ENCODE data around the gene ROBO1. TPM values are rescaled to one million over a fixed set of nuclear protein-coding genes. Genes with fewer than 3 reads are reported as not detected.
A peak's percentile ranks its signal among the peaks of the same experiment; 100 is the strongest.

Gene ROBO1
- polyA plus RNA-seq, 4 donors: 98.5 to 142 (median 110) TPM

- DNase-seq (ENCODE audit: low read depth in 4 of 4, low spot score in 3 of 4): peak in 3 of 4 donors; percentile 26 to 33 (median 29)
Observed at GRCh38 chr3:78951342-78951945, 816.4 kb downstream of the ROBO1 start.

GRCh38 chr3:78941587-78941986, 826.2 kb downstream of the ROBO1 start:
- no peak for DNase-seq (ENCODE audit: low read depth in 4 of 4, low spot score in 3 of 4)

- no peak for DNase-seq (ENCODE audit: low read depth in 4 of 4, low spot score in 3 of 4)
Observed at GRCh38 chr3:78940626-78941025, 827.2 kb downstream of the ROBO1 start.

GRCh38 chr3:78940128-78940527, 827.7 kb downstream of the ROBO1 start:
- no peak for DNase-seq (ENCODE audit: low read depth in 4 of 4, low spot score in 3 of 4)

GRCh38 chr3:78937475-78937874, 830.3 kb downstream of the ROBO1 start:
- DNase-seq (ENCODE audit: low read depth in 4 of 4, low spot score in 3 of 4): peak in 1 of 4 donors; percentile 24

- DNase-seq (ENCODE audit: low read depth in 4 of 4, low spot score in 3 of 4): no peak
Observed at GRCh38 chr3:78927759-78928158, 840.0 kb downstream of the ROBO1 start.

GRCh38 chr3:78926523-78926922, 841.3 kb downstream of the ROBO1 start:
- no peak for DNase-seq (ENCODE audit: low read depth in 4 of 4, low spot score in 3 of 4)

- DNase-seq (ENCODE audit: low read depth in 4 of 4, low spot score in 3 of 4): no peak
Observed at GRCh38 chr3:78924711-78925110, 843.1 kb downstream of the ROBO1 start.

GRCh38 chr3:78919021-78919755, 848.6 kb downstream of the ROBO1 start:
- DNase-seq (ENCODE audit: low read depth in 4 of 4, low spot score in 3 of 4): no peak

GRCh38 chr3:78918361-78919020, 849.3 kb downstream of the ROBO1 start:
- DNase-seq (ENCODE audit: low read depth in 4 of 4, low spot score in 3 of 4): no peak

GRCh38 chr3:78917536-78917935, 850.3 kb downstream of the ROBO1 start:
- no peak for DNase-seq (ENCODE audit: low read depth in 4 of 4, low spot score in 3 of 4)

GRCh38 chr3:78913711-78914110, 854.1 kb downstream of the ROBO1 start:
- DNase-seq (ENCODE audit: low read depth in 4 of 4, low spot score in 3 of 4): no peak

GRCh38 chr3:78912687-78913086, 855.1 kb downstream of the ROBO1 start:
- no peak for DNase-seq (ENCODE audit: low read depth in 4 of 4, low spot score in 3 of 4)

- no peak for DNase-seq (ENCODE audit: low read depth in 4 of 4, low spot score in 3 of 4)
Observed at GRCh38 chr3:78912259-78912658, 855.5 kb downstream of the ROBO1 start.

GRCh38 chr3:78911394-78911793, 856.4 kb downstream of the ROBO1 start:
- DNase-seq (ENCODE audit: low read depth in 4 of 4, low spot score in 3 of 4): no peak

- no peak for DNase-seq (ENCODE audit: low read depth in 4 of 4, low spot score in 3 of 4)
Observed at GRCh38 chr3:78908236-78908635, 859.6 kb downstream of the ROBO1 start.

GRCh38 chr3:78907367-78907766, 860.4 kb downstream of the ROBO1 start:
- no peak for DNase-seq (ENCODE audit: low read depth in 4 of 4, low spot score in 3 of 4)

- no peak for DNase-seq (ENCODE audit: low read depth in 4 of 4, low spot score in 3 of 4)
Observed at GRCh38 chr3:78906930-78907329, 860.9 kb downstream of the ROBO1 start.

GRCh38 chr3:78906245-78906644, 861.6 kb downstream of the ROBO1 start:
- DNase-seq (ENCODE audit: low read depth in 4 of 4, low spot score in 3 of 4): no peak

GRCh38 chr3:78905700-78906099, 862.1 kb downstream of the ROBO1 start:
- no peak for DNase-seq (ENCODE audit: low read depth in 4 of 4, low spot score in 3 of 4)

GRCh38 chr3:78901544-78901943, 866.3 kb downstream of the ROBO1 start:
- no peak for DNase-seq (ENCODE audit: low read depth in 4 of 4, low spot score in 3 of 4)

- DNase-seq (ENCODE audit: low read depth in 4 of 4, low spot score in 3 of 4): no peak
Observed at GRCh38 chr3:78900880-78901279, 866.9 kb downstream of the ROBO1 start.
